K562 treated with DMSO at 1 percent for 12 hours (cell line): ENCODE measurements around the gene DNAAF2. TPM values are rescaled to one million over a fixed set of nuclear protein-coding genes. Genes with fewer than 3 reads are reported as not detected.

Source experiments
- total RNA-seq: library from RNA; unstranded; fragments of 300-600 nt; gene quantifications from 2 replicates; pipeline ENCODE4 v1.2.3, GENCODE V29; 2022; ENCODE audit not compliant: insufficient read depth

DNAAF2 gene, protein sequence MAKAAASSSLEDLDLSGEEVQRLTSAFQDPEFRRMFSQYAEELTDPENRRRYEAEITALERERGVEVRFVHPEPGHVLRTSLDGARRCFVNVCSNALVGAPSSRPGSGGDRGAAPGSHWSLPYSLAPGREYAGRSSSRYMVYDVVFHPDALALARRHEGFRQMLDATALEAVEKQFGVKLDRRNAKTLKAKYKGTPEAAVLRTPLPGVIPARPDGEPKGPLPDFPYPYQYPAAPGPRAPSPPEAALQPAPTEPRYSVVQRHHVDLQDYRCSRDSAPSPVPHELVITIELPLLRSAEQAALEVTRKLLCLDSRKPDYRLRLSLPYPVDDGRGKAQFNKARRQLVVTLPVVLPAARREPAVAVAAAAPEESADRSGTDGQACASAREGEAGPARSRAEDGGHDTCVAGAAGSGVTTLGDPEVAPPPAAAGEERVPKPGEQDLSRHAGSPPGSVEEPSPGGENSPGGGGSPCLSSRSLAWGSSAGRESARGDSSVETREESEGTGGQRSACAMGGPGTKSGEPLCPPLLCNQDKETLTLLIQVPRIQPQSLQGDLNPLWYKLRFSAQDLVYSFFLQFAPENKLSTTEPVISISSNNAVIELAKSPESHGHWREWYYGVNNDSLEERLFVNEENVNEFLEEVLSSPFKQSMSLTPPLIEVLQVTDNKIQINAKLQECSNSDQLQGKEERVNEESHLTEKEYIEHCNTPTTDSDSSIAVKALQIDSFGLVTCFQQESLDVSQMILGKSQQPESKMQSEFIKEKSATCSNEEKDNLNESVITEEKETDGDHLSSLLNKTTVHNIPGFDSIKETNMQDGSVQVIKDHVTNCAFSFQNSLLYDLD
- 5.5 and 8.6 TPM in 2 replicates for total RNA-seq

GRCh38 chr14:49634547-49635334 is at the start of gene DNAAF2:
DNAAF2 (minus strand) TSS chr14:49635244; CDS start chr14:49635149, 95 bp downstream.

GRCh38 chr14:49620182-49621113 is 14.6 kb downstream of the DNAAF2 start, which contains the start of the genes MGAT2 and RPL36AL:
MGAT2 (plus strand) TSS chr14:49620799; CDS start chr14:49621269, 470 bp downstream.
RPL36AL (minus strand) TSS chr14:49620626; CDS start chr14:49619104, 1,522 bp downstream.

GRCh38 chr14:49598485-49599300 is 36.4 kb downstream of the DNAAF2 start, which contains the start of gene LRR1:
LRR1 (plus strand) TSS chr14:49598940; CDS start chr14:49599021, 81 bp downstream.

GRCh38 chr14:49585803-49586672 is 49.0 kb downstream of the DNAAF2 start, which contains the start of gene RPS29:
RPS29 (minus strand) TSS chr14:49586380; CDS start chr14:49586346, 34 bp downstream.

Other genes with a start within 250 kb of the DNAAF2 start
- 5,986 and 9,921 TPM in 2 replicates for gene RPS29, start 48.9 kb downstream of the DNAAF2 start, total RNA-seq
- gene LRR1, start 36.3 kb downstream of the DNAAF2 start, total RNA-seq, result 22.0 and 26.5 TPM in 2 replicates
- gene RPL36AL, start 14.6 kb downstream of the DNAAF2 start, total RNA-seq, result 149 and 209 TPM in 2 replicates
- 22.6 and 36.1 TPM in 2 replicates for gene MGAT2, start 14.4 kb downstream of the DNAAF2 start, total RNA-seq
- 7.3 and 16.0 TPM in 2 replicates for gene POLE2, start 53.0 kb upstream of the DNAAF2 start, total RNA-seq
- gene KLHDC1, start 57.9 kb upstream of the DNAAF2 start, total RNA-seq, result 1.1 TPM in 1 of 2 replicates, not detected in the other
- 27.5 and 50.1 TPM in 2 replicates for gene KLHDC2, start 132.9 kb upstream of the DNAAF2 start, total RNA-seq
- 14.0 and 32.4 TPM in 2 replicates for gene NEMF, start 217.5 kb upstream of the DNAAF2 start, total RNA-seq